Measurements from ENCODE around the gene SMIM27.
"Not testable (repeated sequence)": the region's sequence is repeated elsewhere in the genome, so short reads cannot be mapped to it uniquely, and the experiment has no call there.

The SMIM27 gene

GRCh38 chr9:32552172-32552872 is at the start of gene SMIM27, which contains the start of gene TOPORS:
TSS of gene SMIM27 (plus strand) at chr9:32552327. CDS start at chr9:32552435, 108 bp downstream.
TSS of gene TOPORS (minus strand) at chr9:32552586. CDS start at chr9:32552436, 150 bp downstream.
- peak; percentile 91 to 94 for DNase-seq

GRCh38 chr9:32502464-32502863 is 49.7 kb upstream of the SMIM27 start:
- DNase-seq: no peak

- DNase-seq: no peak
Measured at GRCh38 chr9:32503008-32503407, 49.1 kb upstream of the SMIM27 start.

- no peak for DNase-seq
Measured at GRCh38 chr9:32508728-32509127, 43.4 kb upstream of the SMIM27 start.

- DNase-seq: no peak
Measured at GRCh38 chr9:32516241-32516640, 35.9 kb upstream of the SMIM27 start.

- DNase-seq: no peak
Measured at GRCh38 chr9:32518276-32518675, 33.9 kb upstream of the SMIM27 start.

- DNase-seq: no peak
Measured at GRCh38 chr9:32523910-32524309, 28.2 kb upstream of the SMIM27 start.

GRCh38 chr9:32524558-32524891 is 27.6 kb upstream of the SMIM27 start:
- DNase-seq: not testable (repeated sequence)

GRCh38 chr9:32524892-32525708 is 27.0 kb upstream of the SMIM27 start:
- peak in 1 of 2 experiments; percentile 16 for DNase-seq

GRCh38 chr9:32525709-32526030 is 26.5 kb upstream of the SMIM27 start:
- DNase-seq: no peak

GRCh38 chr9:32526041-32526706 is 26.0 kb upstream of the SMIM27 start, which contains the start of gene RIGI:
TSS of gene RIGI (minus strand) at chr9:32526196. CDS start at chr9:32526166, 30 bp downstream.
- peak; percentile 77 to 89 for DNase-seq

GRCh38 chr9:32526707-32527048 is 25.4 kb upstream of the SMIM27 start:
- no peak for DNase-seq

- DNase-seq: no peak
Measured at GRCh38 chr9:32533336-32533735, 18.8 kb upstream of the SMIM27 start.

- no peak for DNase-seq
Measured at GRCh38 chr9:32533816-32534215, 18.3 kb upstream of the SMIM27 start.

- DNase-seq: no peak
Measured at GRCh38 chr9:32543047-32543446, 9.1 kb upstream of the SMIM27 start.

GRCh38 chr9:32545884-32546283 is 6.2 kb upstream of the SMIM27 start:
- DNase-seq: no peak

GRCh38 chr9:32548213-32548612 is 3.9 kb upstream of the SMIM27 start:
- not testable (repeated sequence) for DNase-seq

- DNase-seq: no peak
Measured at GRCh38 chr9:32550150-32550561, 2.0 kb upstream of the SMIM27 start.

GRCh38 chr9:32550562-32551275 is 1.4 kb upstream of the SMIM27 start:
- DNase-seq: peak; percentile 94 to 95

- DNase-seq: peak; percentile 30 to 58
Measured at GRCh38 chr9:32551276-32552051, 663 bp upstream of the SMIM27 start.

GRCh38 chr9:32554107-32554506 is 2.0 kb downstream of the SMIM27 start:
- DNase-seq: no peak

- no peak for DNase-seq
Measured at GRCh38 chr9:32554591-32554990, 2.5 kb downstream of the SMIM27 start.

Data from NCI-H2081 (cell line).